Gastroesophageal sphincter (tissue), 4 donors: Measurements from ENCODE around the gene CARD9. TPM values are rescaled to one million over a fixed set of nuclear protein-coding genes. Genes with fewer than 3 reads are reported as not detected.
"Not testable (repeated sequence)": the region's sequence is repeated elsewhere in the genome, so short reads cannot be mapped to it uniquely, and the experiment has no call there.

Experiments
- ATAC-seq: fragments of 150-250 bp; one replicate; pipeline ENCODE4 v1.9.1; 2016; ENCODE audit warnings: mild to moderate bottlenecking, moderate library complexity
- H3K27ac ChIP-seq, 4 donors: fragments of 200-600 bp; sonication (generic) in 3 of 4; 1 replicate in 3 of 4; 2 replicates in 1 of 4; pipeline ENCODE4 v1.5.1; 2016 to 2019
- H3K27me3 ChIP-seq: fragments of 200-600 bp; sonication (generic); one replicate; pipeline ENCODE4 v1.5.1; 2019
- H3K36me3 ChIP-seq, 2 donors: fragments of 200-600 bp; sonication (generic); one replicate each; pipeline ENCODE4 v1.5.1; 2019; ENCODE audit warnings: control low read depth in 1 of 2
- H3K4me1 ChIP-seq, 3 donors: fragments of 200-600 bp; sonication (generic); 1 replicate in 2 of 3; 2 replicates in 1 of 3; pipeline ENCODE4 v1.5.1; 2016 to 2019; ENCODE audit warnings: control low read depth in 2 of 3
- H3K4me3 ChIP-seq, 2 donors: fragments of 200-600 bp; sonication (generic); one replicate each; pipeline ENCODE4 v1.5.1; 2019; ENCODE audit warnings: mild to moderate bottlenecking in 1 of 2, moderate library complexity in 1 of 2
- H3K9me3 ChIP-seq, 3 donors: fragments of 200-600 bp; sonication (generic); one replicate each; pipeline ENCODE4 v1.5.1; 2017 to 2019; ENCODE audit warnings: control low read depth in 2 of 3
- CTCF ChIP-seq, 4 experiments: fragments of 200-600 bp in 2 of 4; fragments of 450-650 bp in 2 of 4; sonication (generic) in 1 of 4; IDR thresholded peaks; one replicate each; pipeline ENCODE4 v1.5.1; 2017 to 2019; ENCODE audit warnings: antibody characterized with exemption in 4 of 4, mild to moderate bottlenecking in 2 of 4, moderate library complexity in 2 of 4
- EP300 ChIP-seq: sonication (generic); formaldehyde crosslinking; IDR thresholded peaks from one replicate; pipeline ENCODE4 v1.6.1; 2017; ENCODE audit warnings: antibody characterized with exemption, mild to moderate bottlenecking
- POLR2A ChIP-seq, 2 donors: fragments of 450-650 bp; IDR thresholded peaks; one replicate each; pipeline ENCODE4 v1.6.1; 2017; ENCODE audit warnings: antibody characterized with exemption in 2 of 2, mild to moderate bottlenecking in 2 of 2, moderate library complexity in 1 of 2
- POLR2AphosphoS5 ChIP-seq: sonication (generic); formaldehyde crosslinking; IDR thresholded peaks from one replicate; pipeline ENCODE4 v1.6.1; 2017; ENCODE audit warnings: antibody characterized with exemption
- WGBS, 2 donors: methylation state at CpG; one replicate each; pipeline ENCODE4 v1.1.5; 2018; ENCODE audit warnings: low coverage in 1 of 2; 5-methylcytosine and 5-hydroxymethylcytosine counted together
- total RNA-seq, 4 donors: library from RNA; depleted of rRNA; stranded (reverse); fragments of >200 nt; gene quantifications; one replicate each; pipeline ENCODE4 v1.1.0, GENCODE V29; 2016

Gene CARD9
- total RNA-seq, 4 donors from 2014 or later, result 1.3 to 2.3 (median 1.8) TPM

DNA sequence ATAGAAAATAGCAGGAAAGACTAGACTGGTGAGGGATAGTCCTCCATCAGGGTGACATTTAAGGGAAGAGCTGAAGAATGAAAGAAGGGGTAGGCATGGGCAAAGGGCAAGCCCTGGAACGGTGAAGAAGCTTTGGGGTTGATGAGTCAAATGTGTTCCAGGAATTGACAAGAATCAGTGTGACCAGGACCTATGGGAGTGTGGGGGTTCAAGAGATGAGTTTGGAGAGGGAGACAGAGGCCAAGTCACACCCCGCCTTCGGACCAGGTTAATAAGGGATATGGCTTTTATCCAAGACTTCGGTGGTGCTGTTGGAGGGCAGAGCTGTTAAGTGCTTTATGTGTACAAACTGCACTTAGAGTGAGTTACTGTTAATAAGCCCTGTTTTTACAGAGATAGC, 37.9 kb upstream of the CARD9 start:
- H3K36me3 ChIP-seq, result peaks cover 0 to 63% of the 10 kb centered on the region in 2 donors
- 39 to 40% methylated on average over 4 of the region's 4 CpGs for WGBS, 2 donors

DNA sequence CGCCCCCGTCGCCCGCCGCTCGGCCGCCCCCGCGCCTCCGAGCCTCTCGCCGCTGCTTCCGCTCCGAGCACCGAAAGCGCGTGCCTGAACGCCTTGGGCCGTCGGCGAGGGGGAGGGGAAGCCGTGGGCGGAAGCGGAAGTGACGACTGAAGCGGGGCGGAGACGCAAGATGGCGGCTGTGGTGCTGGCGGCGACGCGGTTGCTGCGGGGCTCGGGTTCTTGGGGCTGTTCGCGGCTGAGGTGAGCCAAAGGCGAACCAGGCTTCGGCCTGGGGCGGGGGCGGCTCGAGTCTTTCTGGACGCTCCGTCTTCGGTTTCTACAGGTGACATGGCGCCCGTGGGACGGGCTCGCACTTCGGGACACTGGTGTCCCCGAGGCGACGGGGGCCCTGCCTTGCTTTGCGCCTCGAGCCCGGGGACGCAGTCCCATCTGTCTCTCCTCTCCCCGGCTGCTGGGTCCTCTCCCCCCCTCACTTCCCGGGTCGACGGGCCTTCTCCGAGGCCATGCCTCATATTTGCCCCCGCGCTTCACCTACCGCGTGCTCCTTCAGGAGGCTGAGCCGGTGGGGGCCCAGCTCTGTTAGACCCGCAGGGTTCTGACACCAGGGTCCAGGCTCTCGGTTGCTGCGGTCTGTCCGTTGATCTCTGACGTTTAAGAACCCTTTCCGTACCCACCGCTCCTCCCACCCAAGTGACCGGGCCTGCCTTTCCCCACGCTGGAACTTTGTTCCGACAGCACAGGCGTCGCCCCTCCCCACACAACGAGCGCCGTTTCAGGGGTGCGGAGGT, 37.2 kb upstream of the CARD9 start, which contains the start of the genes ENTR1 and PMPCA:
TSS of gene ENTR1 (minus strand) at position 115 of the 788 bp plus-strand sequence. CDS start 217 bp downstream, outside the sequence.
TSS of gene PMPCA (plus strand) at position 159 of the 788 bp plus-strand sequence. CDS start at position 170, 11 bp downstream.
- no peaks in the 10 kb centered on the region for H3K27me3 ChIP-seq
- peaks cover 0 to 63% of the 10 kb centered on the region in 2 donors for H3K36me3 ChIP-seq
- H3K4me3 ChIP-seq, result peak within 1 kb of the TSS; percentile 94 to 96
- peaks cover 0 to 40% (median 12%) of the 10 kb centered on the region in 3 donors for H3K4me1 ChIP-seq
- peak within 1 kb of the TSS; percentile 68 to 92 (median 87) for H3K27ac ChIP-seq
- TF ChIP-seq POLR2AphosphoS5, result peak; percentile 99
- TF ChIP-seq POLR2A (IDR thresholded peaks at IDR 0.05), result peak; percentile 87 to 90
- no peak for TF ChIP-seq EP300
- 0% methylated on average over 2 to 4 of the region's 83 CpGs for WGBS, 2 donors
- peak; percentile 96 for ATAC-seq
- no peaks in the 10 kb centered on the region for H3K9me3 ChIP-seq

More for the DNA sequence above, 37.9 kb upstream of the CARD9 start:
- H3K27me3 ChIP-seq, result no peaks in the 10 kb centered on the region
- peak overlapping the region; percentile 94 to 96 for H3K4me3 ChIP-seq
- peaks cover 0 to 40% (median 12%) of the 10 kb centered on the region in 3 donors for H3K4me1 ChIP-seq
- TF ChIP-seq POLR2A (IDR thresholded peaks at IDR 0.05), result no peak
- no peak for TF ChIP-seq CTCF (IDR thresholded peaks at IDR 0.05)
- no peak for TF ChIP-seq POLR2AphosphoS5
- no peak for TF ChIP-seq EP300
- ATAC-seq, result no peak
- no peaks in the 10 kb centered on the region for H3K9me3 ChIP-seq
- H3K27ac ChIP-seq, result peak overlapping the region in 1 of 4 donors; percentile 86

GRCh38 chr9:136409557-136410455, 36.3 kb upstream of the CARD9 start:
- no peak for TF ChIP-seq EP300
- no peak for TF ChIP-seq POLR2AphosphoS5
- TF ChIP-seq POLR2A (IDR thresholded peaks at IDR 0.05), result no peak
- TF ChIP-seq CTCF (IDR thresholded peaks at IDR 0.05), result peak in 1 of 4 experiments; percentile 6
- ATAC-seq, result peak; percentile 14
- H3K27me3 ChIP-seq, result no peaks in the 10 kb centered on the region
- 67% methylated on average over 3 of the region's 71 CpGs; no CpG with 5 or more reads in 1 of the 2 donors for WGBS, 2 donors
- H3K4me1 ChIP-seq, result peaks cover 0 to 40% (median 12%) of the 10 kb centered on the region in 3 donors
- peak overlapping the region; percentile 31 to 92 (median 87) for H3K27ac ChIP-seq
- H3K4me3 ChIP-seq, result peak overlapping the region; percentile 64 to 96
- no peaks in the 10 kb centered on the region for H3K9me3 ChIP-seq
- peaks cover 0 to 63% of the 10 kb centered on the region in 2 donors for H3K36me3 ChIP-seq

DNA sequence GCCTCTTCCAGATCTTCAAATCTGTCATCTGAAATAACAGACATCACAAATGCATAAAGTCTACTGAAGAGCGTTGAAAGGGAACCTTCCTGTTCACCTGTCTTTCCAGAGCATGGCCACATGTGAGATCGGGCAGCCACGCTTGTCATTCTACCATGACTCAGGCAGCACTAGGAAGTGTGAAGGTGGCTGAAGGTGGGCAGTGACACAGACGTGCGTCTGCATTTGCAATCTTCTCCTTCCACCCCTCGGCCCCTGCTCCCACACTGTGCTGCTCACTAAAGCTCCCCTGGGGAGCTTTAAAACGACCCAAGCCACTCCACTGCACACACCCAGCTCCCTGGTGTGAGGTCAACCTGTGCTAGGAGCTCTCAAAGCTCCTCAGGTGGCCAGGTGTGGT, 34.4 kb upstream of the CARD9 start:
- WGBS, 2 donors, result 68 to 88% methylated on average over 4 to 5 of the region's 7 CpGs
- H3K36me3 ChIP-seq, result peaks cover 0 to 59% of the 10 kb centered on the region in 2 donors
- H3K4me3 ChIP-seq, result no peak overlapping the region
- no peak overlapping the region for H3K27ac ChIP-seq
- no peak for TF ChIP-seq CTCF (IDR thresholded peaks at IDR 0.05)
- TF ChIP-seq EP300, result no peak
- TF ChIP-seq POLR2AphosphoS5, result no peak
- no peak for TF ChIP-seq POLR2A (IDR thresholded peaks at IDR 0.05)
- H3K9me3 ChIP-seq, result no peaks in the 10 kb centered on the region
- no peak for ATAC-seq
- H3K27me3 ChIP-seq, result no peaks in the 10 kb centered on the region
- H3K4me1 ChIP-seq, result peaks cover 0 to 36% (median 12%) of the 10 kb centered on the region in 3 donors

- Histone ChIP-seq H3K36me3 (peaks cover 0 to 58% of the 10 kb centered on the region in 2 donors), H3K4me1 (peaks cover 0 to 31% (median 12%) of the 10 kb centered on the region in 3 donors)
- WGBS, 2 donors, result 93% methylated on average over 21 of the region's 28 CpGs; no CpG with 5 or more reads in 1 of the 2 donors
- not testable (repeated sequence) for H3K27ac ChIP-seq, H3K27me3 ChIP-seq, H3K9me3 ChIP-seq, H3K4me3 ChIP-seq, ATAC-seq
These were observed 33.6 kb upstream of the CARD9 start for GRCh38 chr9:136407061-136407460.

DNA sequence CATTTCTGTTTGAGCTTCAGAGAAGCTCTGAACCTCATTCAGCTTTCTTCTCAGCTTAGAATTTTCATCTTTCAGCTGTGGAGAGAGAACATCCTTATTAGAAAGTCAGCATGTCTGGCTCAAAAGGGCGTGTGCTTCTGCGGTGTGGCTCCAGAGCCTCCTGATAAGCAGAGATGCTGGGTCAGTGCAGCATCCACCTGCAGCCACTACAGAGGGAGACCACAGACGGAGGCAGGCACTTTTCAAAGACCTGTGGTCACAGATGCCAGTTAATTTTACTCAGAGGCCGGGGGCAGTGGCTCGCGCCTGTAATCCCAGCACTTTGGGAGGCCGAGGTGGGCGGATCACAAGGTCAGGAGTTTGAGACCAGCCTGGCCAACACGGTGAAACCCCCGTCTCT, 32.4 kb upstream of the CARD9 start:
- H3K27me3 ChIP-seq, H3K9me3 ChIP-seq, H3K4me3 ChIP-seq, H3K27ac ChIP-seq, ATAC-seq: not testable (repeated sequence)
- 89% methylated on average over 4 of the region's 10 CpGs; no CpG with 5 or more reads in 1 of the 2 donors for WGBS, 2 donors
- Histone ChIP-seq H3K4me1 (peaks cover 0 to 20% (median 9%) of the 10 kb centered on the region in 3 donors), H3K36me3 (peaks cover 0 to 63% of the 10 kb centered on the region in 2 donors)
